Fibroblast of villous mesenchyme (primary cell): ENCODE results near the gene ARID1B. TPM values are rescaled to one million over a fixed set of nuclear protein-coding genes. Genes with fewer than 3 reads are reported as not detected.
"Not testable (repeated sequence)": the region's sequence is repeated elsewhere in the genome, so short reads cannot be mapped to it uniquely, and the experiment has no call there.

Experiments used
- DNase-seq: peaks from one replicate; pipeline ENCODE4 v3.0.0-alpha.2; 2010; ENCODE audit warnings: low read depth
- H3K4me3 ChIP-seq: 2 replicates; pipeline ENCODE4 v1.5.1; 2011; ENCODE audit warnings: low read depth, mild to moderate bottlenecking, low read length
- CTCF ChIP-seq: IDR thresholded peaks from 2 replicates; pipeline ENCODE4 v1.5.1; 2012; ENCODE audit warnings: low read depth, mild to moderate bottlenecking, low read length; ENCODE audit not compliant: insufficient read depth
- total RNA-seq: library from RNA; depleted of rRNA; stranded (reverse); fragments of >200 nt; gene quantifications from 2 replicates; pipeline ENCODE4 v1.2.3, GENCODE V29; 2012

Gene ARID1B
- total RNA-seq, 1 donor, result 41.0 TPM

- TF ChIP-seq CTCF, result peak; percentile 42
- no peak for DNase-seq
- H3K4me3 ChIP-seq, result no peak overlapping the region
These were observed 362.0 kb downstream of the ARID1B start for GRCh38 chr6:157139054-157139708.

GRCh38 chr6:157143171-157143889 lies 366.2 kb downstream of the ARID1B start:
- peak; percentile 74 for DNase-seq
- no peak for TF ChIP-seq CTCF
- no peak overlapping the region for H3K4me3 ChIP-seq

GRCh38 chr6:157143890-157144798 lies 367.0 kb downstream of the ARID1B start:
- H3K4me3 ChIP-seq, result no peak overlapping the region
- DNase-seq, result peak; percentile 48
- TF ChIP-seq CTCF, result no peak

GRCh38 chr6:157144859-157145568 lies 367.8 kb downstream of the ARID1B start:
- peak; percentile 30 for DNase-seq
- TF ChIP-seq CTCF, result no peak
- H3K4me3 ChIP-seq, result no peak overlapping the region

GRCh38 chr6:157145656-157146285 lies 368.6 kb downstream of the ARID1B start:
- H3K4me3 ChIP-seq, result no peak overlapping the region
- no peak for TF ChIP-seq CTCF
- DNase-seq, result peak; percentile 47

GRCh38 chr6:157147054-157148026 lies 370.2 kb downstream of the ARID1B start:
- not testable (repeated sequence) for H3K4me3 ChIP-seq, DNase-seq
